DOHH2 (cell line): ENCODE results near the gene FAM24A.

ENCODE experiments used
- H3F3A ChIP-seq: fragments of 200-600 bp; sonication (generic), shearing (Covaris generic); 2 replicates; pipeline ENCODE4 v1.6.0; 2016; ENCODE audit warnings: antibody characterized with exemption, mild to moderate bottlenecking; ENCODE audit not compliant: control insufficient read depth, insufficient read depth
- H3K27ac ChIP-seq: fragments of 200-600 bp; sonication (generic); 2 replicates; pipeline ENCODE4 v1.5.1; 2014; ENCODE audit warnings: low read depth, mild to moderate bottlenecking, low read length, moderate library complexity
- H3K27me3 ChIP-seq: fragments of 200-600 bp; sonication (generic); 2 replicates; pipeline ENCODE4 v1.6.1; 2014; ENCODE audit warnings: mild to moderate bottlenecking, low read length, mixed read lengths; ENCODE audit not compliant: control insufficient read depth
- H3K36me3 ChIP-seq: fragments of 200-600 bp; sonication (generic); 2 replicates; pipeline ENCODE4 v1.6.1; 2014; ENCODE audit warnings: mild to moderate bottlenecking, low read length, moderate library complexity, mixed read lengths; ENCODE audit not compliant: control insufficient read depth
- H3K4me1 ChIP-seq: fragments of 200-600 bp; sonication (generic); 2 replicates; pipeline ENCODE4 v1.6.1; 2014; ENCODE audit warnings: mild to moderate bottlenecking, low read length, mixed read lengths; ENCODE audit not compliant: control insufficient read depth
- H3K4me2 ChIP-seq: fragments of 200-600 bp; sonication (generic); 2 replicates; pipeline ENCODE4 v1.6.0; 2014; ENCODE audit warnings: mild to moderate bottlenecking, low read length, moderate library complexity
- H3K4me3 ChIP-seq: fragments of 200-600 bp; sonication (generic); 2 replicates; pipeline ENCODE4 v1.5.1; 2014; ENCODE audit warnings: mild to moderate bottlenecking, low read length, mixed read lengths
- H3K79me2 ChIP-seq: fragments of 200-600 bp; sonication (generic); 2 replicates; pipeline ENCODE4 v1.6.1; 2014; ENCODE audit warnings: mild to moderate bottlenecking, low read length, mixed read lengths; ENCODE audit not compliant: control insufficient read depth
- H3K9me2 ChIP-seq: fragments of 200-600 bp; sonication (generic); replicated peaks from 2 replicates; pipeline ENCODE4 v1.6.1; 2014; ENCODE audit warnings: mild to moderate bottlenecking, low read length, mixed read lengths; ENCODE audit not compliant: control insufficient read depth
- H3K9me3 ChIP-seq: fragments of 200-600 bp; sonication (generic); 2 replicates; pipeline ENCODE4 v1.6.1; 2014; ENCODE audit warnings: antibody characterized with exemption, low read length, mixed read lengths; ENCODE audit not compliant: control insufficient read depth, insufficient read depth
- H4K20me1 ChIP-seq: fragments of 200-600 bp; sonication (generic); 2 replicates; pipeline ENCODE4 v1.6.0; 2014; ENCODE audit warnings: low read depth, mild to moderate bottlenecking, antibody characterized with exemption, low read length, moderate library complexity; ENCODE audit not compliant: control insufficient read depth, insufficient read depth
- CTCF ChIP-seq: fragments of 200-600 bp; sonication (generic); IDR thresholded peaks from one replicate; pipeline ENCODE4 v1.5.1; 2014; ENCODE audit warnings: antibody characterized with exemption, mild to moderate bottlenecking, low read depth, low read length; ENCODE audit not compliant: poor library complexity, severe bottlenecking
- EZH2phosphoT487 ChIP-seq: fragments of 200-600 bp; sonication (generic); IDR thresholded peaks from 2 replicates; pipeline ENCODE4 v1.6.1; 2017; ENCODE audit warnings: borderline replicate concordance, mild to moderate bottlenecking, antibody characterized with exemption, low read length, moderate library complexity, mixed read lengths

Gene FAM24A

GRCh38 chr10:122939133-122939855 lies 28.9 kb downstream of the FAM24A start:
- H3K27ac ChIP-seq: no peak overlapping the region

DNA sequence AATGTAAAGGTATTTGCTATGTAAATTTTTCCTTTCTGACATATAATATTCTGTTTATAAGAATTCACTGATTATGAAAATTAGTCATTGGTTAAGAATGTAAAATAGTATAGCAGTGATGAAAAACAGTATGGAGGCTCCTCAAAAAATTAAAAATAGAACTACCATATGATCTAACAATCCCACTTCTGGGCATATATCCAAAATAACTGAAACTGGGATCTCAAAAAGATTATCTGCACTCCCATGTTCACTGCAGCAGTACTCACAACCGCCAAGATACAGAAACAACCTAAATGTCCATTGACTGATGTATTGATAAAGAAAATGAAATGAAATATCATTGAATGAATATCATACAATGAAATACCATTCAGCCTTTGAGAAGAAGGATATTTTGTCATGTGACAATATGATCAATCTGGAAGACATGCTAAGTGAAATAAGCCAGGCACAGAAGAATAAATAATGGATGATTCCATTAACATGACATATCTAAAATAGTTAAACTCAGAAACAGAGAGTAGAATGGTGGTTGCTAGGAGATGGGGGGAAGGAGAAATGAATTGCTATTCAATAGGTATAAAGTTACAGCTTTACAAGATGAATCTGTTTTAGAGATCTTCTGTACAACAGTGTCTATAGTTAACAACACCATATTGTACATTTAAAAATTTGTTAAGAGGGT lies 29.6 kb downstream of the FAM24A start:
- no peak overlapping the region for H3K4me2 ChIP-seq

More at GRCh38 chr10:122939133-122939855, 28.9 kb downstream of the FAM24A start:
- Histone ChIP-seq H3K4me1 (no peaks in the 10 kb centered on the region), H3K79me2 (0 out of 2 replicates have a peak, but pooled peaks cover 2% of the 10 kb centered on the region), H3K4me3 (no peak overlapping the region), H3K4me2 (no peak overlapping the region), H3K9me3 (no peaks in the 10 kb centered on the region), H3F3A (no peaks in the 10 kb centered on the region), H3K9me2 (no peaks in the 10 kb centered on the region), H4K20me1 (no peaks in the 10 kb centered on the region), H3K36me3 (peaks cover 48% of the 10 kb centered on the region), H3K27me3 (no peaks in the 10 kb centered on the region)
- no peak for TF ChIP-seq CTCF
- no peak for TF ChIP-seq EZH2phosphoT487

DNA sequence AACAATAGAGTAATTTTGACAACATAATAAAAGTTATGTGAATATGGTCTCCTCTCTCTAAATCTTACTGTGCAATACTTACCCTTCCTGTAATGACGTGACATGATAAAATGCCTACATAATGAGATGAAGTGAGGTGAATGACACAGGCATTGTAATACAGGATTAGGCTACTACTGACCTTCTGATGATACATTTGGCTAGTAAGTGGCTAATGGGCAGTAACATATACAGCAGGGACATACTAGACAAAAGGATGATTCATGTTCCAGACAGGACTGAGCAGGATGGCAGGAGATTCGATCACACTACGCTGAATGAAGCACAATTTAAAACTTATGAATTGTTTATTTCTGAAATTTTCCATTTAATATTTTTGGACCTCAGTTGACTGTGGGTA lies 38.9 kb downstream of the FAM24A start:
- Histone ChIP-seq H3K36me3 (peaks cover 31% of the 10 kb centered on the region), H3K27ac (no peak overlapping the region), H3K9me2 (no peaks in the 10 kb centered on the region), H3K79me2 (peaks cover 17% of the 10 kb centered on the region), H4K20me1 (no peaks in the 10 kb centered on the region), H3K9me3 (no peaks in the 10 kb centered on the region), H3K4me1 (peaks cover 16% of the 10 kb centered on the region), H3F3A (no peaks in the 10 kb centered on the region), H3K27me3 (no peaks in the 10 kb centered on the region), H3K4me3 (no peak overlapping the region), H3K4me2 (no peak overlapping the region)
- TF ChIP-seq CTCF (no peak), EZH2phosphoT487 (no peak)

More for the DNA sequence above, 29.6 kb downstream of the FAM24A start:
- no peaks in the 10 kb centered on the region for H3F3A ChIP-seq
- no peaks in the 10 kb centered on the region for H4K20me1 ChIP-seq
- H3K9me3 ChIP-seq: no peaks in the 10 kb centered on the region
- H3K4me1 ChIP-seq: no peaks in the 10 kb centered on the region
- H3K4me3 ChIP-seq: no peak overlapping the region
- H3K27me3 ChIP-seq: no peaks in the 10 kb centered on the region
- no peak overlapping the region for H3K27ac ChIP-seq
- H3K9me2 ChIP-seq: no peaks in the 10 kb centered on the region
- 0 out of 2 replicates have a peak, but pooled peaks cover 2% of the 10 kb centered on the region for H3K79me2 ChIP-seq
- no peak for TF ChIP-seq CTCF
- TF ChIP-seq EZH2phosphoT487: no peak
- peaks cover 45% of the 10 kb centered on the region for H3K36me3 ChIP-seq
